Measurements from ENCODE around the gene CRYAB. TPM values are rescaled to one million over a fixed set of nuclear protein-coding genes. Genes with fewer than 3 reads are reported as not detected.
A peak's percentile ranks its signal among the peaks of the same experiment; 100 is the strongest.
"Not testable (repeated sequence)": the region's sequence is repeated elsewhere in the genome, so short reads cannot be mapped to it uniquely, and the experiment has no call there.

CRYAB gene
- total RNA-seq, 2 donors from 2014 or later: not detected

- H3K27me3 Mint-ChIP-seq: peaks cover 54% of the 10 kb centered on the region
- no peak overlapping the region for H3K4me3 Mint-ChIP-seq
- no peaks in the 10 kb centered on the region for H3K9me3 ChIP-seq (ENCODE audit: control insufficient read depth, low read length, poor library complexity, severe bottlenecking)
- DNase-seq (no peak), ATAC-seq (no peak)
- peaks cover 3% of the 10 kb centered on the region for H3K4me1 Mint-ChIP-seq
- peaks cover under 1% of the 10 kb centered on the region for H3K36me3 Mint-ChIP-seq (ENCODE audit: low read depth)
- H3K27ac Mint-ChIP-seq: no peak overlapping the region
Measured at GRCh38 chr11:111910676-111911562, 651 bp downstream of the CRYAB start.

- H3K4me3 Mint-ChIP-seq: no peak overlapping the region
- H3K9me3 ChIP-seq (ENCODE audit: control insufficient read depth, low read length, poor library complexity, severe bottlenecking): no peaks in the 10 kb centered on the region
- DNase-seq (no peak), ATAC-seq (no peak)
- H3K27me3 Mint-ChIP-seq: peaks cover 44% of the 10 kb centered on the region
- H3K36me3 Mint-ChIP-seq (ENCODE audit: low read depth): no peaks in the 10 kb centered on the region
- H3K27ac Mint-ChIP-seq: no peak overlapping the region
- H3K4me1 Mint-ChIP-seq: peaks cover 3% of the 10 kb centered on the region
Measured at GRCh38 chr11:111909378-111909777, 2.2 kb downstream of the CRYAB start.

GRCh38 chr11:111908639-111909305, 2.8 kb downstream of the CRYAB start:
- ATAC-seq: no peak
- no peaks in the 10 kb centered on the region for H3K36me3 Mint-ChIP-seq (ENCODE audit: low read depth)
- H3K27me3 Mint-ChIP-seq: peaks cover 38% of the 10 kb centered on the region

GRCh38 chr11:111906680-111907079, 4.9 kb downstream of the CRYAB start:
- Mint-ChIP-seq H3K36me3 (ENCODE audit: low read depth) (peaks cover 12% of the 10 kb centered on the region), H3K4me1 (peaks cover 3% of the 10 kb centered on the region)

More at GRCh38 chr11:111908639-111909305, 2.8 kb downstream of the CRYAB start:
- H3K27ac Mint-ChIP-seq: peak overlapping the region; percentile 34
- no peak for DNase-seq
- H3K4me1 Mint-ChIP-seq: peaks cover 3% of the 10 kb centered on the region
- no peaks in the 10 kb centered on the region for H3K9me3 ChIP-seq (ENCODE audit: control insufficient read depth, low read length, poor library complexity, severe bottlenecking)
- H3K4me3 Mint-ChIP-seq: no peak overlapping the region

GRCh38 chr11:111905411-111905810, 6.2 kb downstream of the CRYAB start:
- DNase-seq (no peak), ATAC-seq (no peak)
- peaks cover 23% of the 10 kb centered on the region for H3K27me3 Mint-ChIP-seq
- no peak overlapping the region for H3K4me3 Mint-ChIP-seq
- H3K4me1 Mint-ChIP-seq: no peaks in the 10 kb centered on the region
- H3K27ac Mint-ChIP-seq: no peak overlapping the region
- peaks cover 12% of the 10 kb centered on the region for H3K36me3 Mint-ChIP-seq (ENCODE audit: low read depth)
- no peaks in the 10 kb centered on the region for H3K9me3 ChIP-seq (ENCODE audit: control insufficient read depth, low read length, poor library complexity, severe bottlenecking)

More at GRCh38 chr11:111906680-111907079, 4.9 kb downstream of the CRYAB start:
- H3K27ac Mint-ChIP-seq: no peak overlapping the region
- peaks cover 36% of the 10 kb centered on the region for H3K27me3 Mint-ChIP-seq
- ATAC-seq (no peak), DNase-seq (no peak)
- no peaks in the 10 kb centered on the region for H3K9me3 ChIP-seq (ENCODE audit: control insufficient read depth, low read length, poor library complexity, severe bottlenecking)
- no peak overlapping the region for H3K4me3 Mint-ChIP-seq

- H3K27ac Mint-ChIP-seq: no peak overlapping the region
- H3K4me3 Mint-ChIP-seq: no peak overlapping the region
- DNase-seq (no peak), ATAC-seq (no peak)
- no peaks in the 10 kb centered on the region for H3K27me3 Mint-ChIP-seq
- peaks cover 2% of the 10 kb centered on the region for H3K36me3 Mint-ChIP-seq (ENCODE audit: low read depth)
- H3K4me1 Mint-ChIP-seq: no peaks in the 10 kb centered on the region
- no peaks in the 10 kb centered on the region for H3K9me3 ChIP-seq (ENCODE audit: control insufficient read depth, low read length, poor library complexity, severe bottlenecking)
Measured at GRCh38 chr11:111886844-111887243, 24.7 kb downstream of the CRYAB start.

GRCh38 chr11:111886032-111886431, 25.5 kb downstream of the CRYAB start:
- Mint-ChIP-seq H3K36me3 (ENCODE audit: low read depth) (peaks cover 2% of the 10 kb centered on the region), H3K4me3 (no peak overlapping the region), H3K4me1 (no peaks in the 10 kb centered on the region), H3K27me3 (no peaks in the 10 kb centered on the region), H3K27ac (no peak overlapping the region)
- no peak for DNase-seq
- ATAC-seq: no peak
- no peaks in the 10 kb centered on the region for H3K9me3 ChIP-seq (ENCODE audit: control insufficient read depth, low read length, poor library complexity, severe bottlenecking)

- ATAC-seq; H3K27ac Mint-ChIP-seq; H3K9me3 ChIP-seq (ENCODE audit: control insufficient read depth, low read length, poor library complexity, severe bottlenecking); H3K4me3 Mint-ChIP-seq; H3K4me1 Mint-ChIP-seq; H3K36me3 Mint-ChIP-seq (ENCODE audit: low read depth); H3K27me3 Mint-ChIP-seq; DNase-seq: not testable (repeated sequence)
Measured at GRCh38 chr11:111885053-111885452, 26.5 kb downstream of the CRYAB start.

GRCh38 chr11:111882202-111882601, 29.4 kb downstream of the CRYAB start:
- ATAC-seq: no peak
- Mint-ChIP-seq H3K4me3 (no peak overlapping the region), H3K27me3 (no peaks in the 10 kb centered on the region), H3K36me3 (ENCODE audit: low read depth) (peaks cover 2% of the 10 kb centered on the region), H3K4me1 (peaks cover 16% of the 10 kb centered on the region), H3K27ac (no peak overlapping the region)
- no peak for DNase-seq
- H3K9me3 ChIP-seq (ENCODE audit: control insufficient read depth, low read length, poor library complexity, severe bottlenecking): no peaks in the 10 kb centered on the region

GRCh38 chr11:111879637-111879960, 32.0 kb downstream of the CRYAB start:
- Mint-ChIP-seq H3K36me3 (ENCODE audit: low read depth) (peaks cover 2% of the 10 kb centered on the region), H3K27me3 (no peaks in the 10 kb centered on the region), H3K4me1 (peaks cover 18% of the 10 kb centered on the region), H3K27ac (peak overlapping the region; percentile 98), H3K4me3 (peak overlapping the region; percentile 94)
- H3K9me3 ChIP-seq (ENCODE audit: control insufficient read depth, low read length, poor library complexity, severe bottlenecking): no peaks in the 10 kb centered on the region
- ATAC-seq: peak; percentile 6
- DNase-seq: no peak

GRCh38 chr11:111878849-111879636, 32.5 kb downstream of the CRYAB start, which contains the start of the genes CFAP68 and FDXACB1:
Gene CFAP68, plus strand, starts transcription at chr11:111879541. Its CDS starts 20 bp downstream, at chr11:111879561.
Gene FDXACB1, minus strand, starts transcription at chr11:111879165. Its CDS starts 33 bp downstream, at chr11:111879132.
- Mint-ChIP-seq H3K4me1 (peaks cover 18% of the 10 kb centered on the region), H3K4me3 (peak within 1 kb of the TSS; percentile 94), H3K27ac (peak within 1 kb of the TSS; percentile 98), H3K27me3 (no peaks in the 10 kb centered on the region), H3K36me3 (ENCODE audit: low read depth) (peaks cover 2% of the 10 kb centered on the region)
- peak; percentile 89 for ATAC-seq
- H3K9me3 ChIP-seq (ENCODE audit: control insufficient read depth, low read length, poor library complexity, severe bottlenecking): no peaks in the 10 kb centered on the region
- DNase-seq: peak; percentile 87 to 92 (median 92)

- no peaks in the 10 kb centered on the region for H3K27me3 Mint-ChIP-seq
- H3K4me1 Mint-ChIP-seq: peaks cover 19% of the 10 kb centered on the region
- peak overlapping the region; percentile 98 for H3K27ac Mint-ChIP-seq
- peak; percentile 1 for ATAC-seq
- no peaks in the 10 kb centered on the region for H3K36me3 Mint-ChIP-seq (ENCODE audit: low read depth)
- H3K4me3 Mint-ChIP-seq: peak overlapping the region; percentile 94
- DNase-seq: no peak
- H3K9me3 ChIP-seq (ENCODE audit: control insufficient read depth, low read length, poor library complexity, severe bottlenecking): no peaks in the 10 kb centered on the region
Measured at GRCh38 chr11:111878385-111878848, 33.2 kb downstream of the CRYAB start.
